GM20000 (cell line): ENCODE measurements around the gene NOP14.
"Not testable (repeated sequence)": the region's sequence is repeated elsewhere in the genome, so short reads cannot be mapped to it uniquely, and the experiment has no call there.

Experiments used
- DNase-seq: peaks from one replicate; pipeline ENCODE4 v3.0.0; 2012; ENCODE audit warnings: low spot score
- TF ChIP-seq, protein P1 (sequence below): IDR thresholded peaks from 2 replicates; pipeline ENCODE4 v1.5.1; 2012; ENCODE audit warnings: mild to moderate bottlenecking, control low read depth; ENCODE audit errors: extremely low read depth, missing control alignments

NOP14 gene

GRCh38 chr4:2948895-2949781 lies 14.1 kb downstream of the NOP14 start:
- DNase-seq, result no peak

DNA sequence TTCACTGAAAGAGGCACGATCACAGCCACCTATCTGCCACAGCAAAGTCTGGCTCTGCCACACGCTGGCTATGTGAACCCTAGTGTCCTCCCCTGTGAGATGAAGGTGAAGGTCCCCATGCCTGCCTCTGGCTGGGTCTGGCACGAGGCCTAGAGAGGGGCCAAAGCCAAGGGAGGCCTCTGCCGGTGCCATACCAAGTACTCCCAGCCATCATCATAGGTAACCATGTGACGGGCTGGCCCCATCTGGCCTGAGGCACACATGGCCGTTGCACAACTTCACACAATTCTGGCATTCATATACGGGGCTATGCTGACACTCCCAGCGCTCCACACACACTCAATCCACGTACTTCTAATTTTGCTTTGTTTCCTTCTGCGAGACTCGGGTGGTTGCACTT lies 15.3 kb downstream of the NOP14 start:
- TF ChIP-seq, protein P1, sequence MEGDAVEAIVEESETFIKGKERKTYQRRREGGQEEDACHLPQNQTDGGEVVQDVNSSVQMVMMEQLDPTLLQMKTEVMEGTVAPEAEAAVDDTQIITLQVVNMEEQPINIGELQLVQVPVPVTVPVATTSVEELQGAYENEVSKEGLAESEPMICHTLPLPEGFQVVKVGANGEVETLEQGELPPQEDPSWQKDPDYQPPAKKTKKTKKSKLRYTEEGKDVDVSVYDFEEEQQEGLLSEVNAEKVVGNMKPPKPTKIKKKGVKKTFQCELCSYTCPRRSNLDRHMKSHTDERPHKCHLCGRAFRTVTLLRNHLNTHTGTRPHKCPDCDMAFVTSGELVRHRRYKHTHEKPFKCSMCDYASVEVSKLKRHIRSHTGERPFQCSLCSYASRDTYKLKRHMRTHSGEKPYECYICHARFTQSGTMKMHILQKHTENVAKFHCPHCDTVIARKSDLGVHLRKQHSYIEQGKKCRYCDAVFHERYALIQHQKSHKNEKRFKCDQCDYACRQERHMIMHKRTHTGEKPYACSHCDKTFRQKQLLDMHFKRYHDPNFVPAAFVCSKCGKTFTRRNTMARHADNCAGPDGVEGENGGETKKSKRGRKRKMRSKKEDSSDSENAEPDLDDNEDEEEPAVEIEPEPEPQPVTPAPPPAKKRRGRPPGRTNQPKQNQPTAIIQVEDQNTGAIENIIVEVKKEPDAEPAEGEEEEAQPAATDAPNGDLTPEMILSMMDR, result no peak
- no peak for DNase-seq

More at GRCh38 chr4:2948895-2949781, 14.1 kb downstream of the NOP14 start:
- TF ChIP-seq, protein P1, result peak; percentile 26

DNA sequence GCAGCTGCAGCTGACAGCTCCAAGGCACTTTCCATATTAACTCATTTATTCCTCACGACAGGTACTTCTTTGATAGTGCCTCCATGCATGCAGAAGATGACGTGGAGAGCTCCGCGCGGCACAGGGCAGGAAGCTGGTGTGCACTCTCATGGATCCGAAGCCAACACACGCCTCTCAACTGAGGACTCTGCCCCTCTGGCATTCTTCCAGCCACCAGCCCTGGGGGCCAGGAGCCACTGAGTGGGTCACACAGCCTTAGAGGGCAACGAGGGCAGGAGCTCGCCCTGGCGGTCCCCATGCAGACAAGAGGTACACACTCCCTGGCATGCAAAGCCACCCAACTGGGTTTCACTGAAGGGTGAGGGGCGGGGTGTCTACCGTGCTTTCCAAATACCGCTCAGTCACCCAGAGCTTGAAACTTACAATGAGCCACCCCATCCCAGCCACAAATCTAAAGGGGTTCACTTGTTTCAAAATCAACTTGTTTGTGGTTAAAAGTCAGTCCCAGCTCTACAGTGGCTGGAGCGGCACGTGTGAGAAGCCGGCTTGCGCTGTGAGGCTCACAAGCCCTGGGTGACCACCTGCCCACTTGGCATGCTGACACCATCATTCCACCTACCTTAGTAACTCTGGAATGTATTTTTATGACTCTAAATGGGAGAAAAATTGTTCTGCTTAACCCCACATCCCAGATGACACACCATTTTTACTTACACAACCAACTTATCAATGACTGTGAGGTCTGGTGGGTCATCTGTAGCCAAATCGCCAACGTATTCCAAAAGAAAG lies 16.2 kb downstream of the NOP14 start:
- TF ChIP-seq, protein P1, result no peak
- no peak for DNase-seq

GRCh38 chr4:2945619-2946604 lies 17.3 kb downstream of the NOP14 start:
- not testable (repeated sequence) for DNase-seq

GRCh38 chr4:2944586-2945526 lies 18.4 kb downstream of the NOP14 start:
- TF ChIP-seq, protein P1, result no peak
- DNase-seq, result no peak

DNA sequence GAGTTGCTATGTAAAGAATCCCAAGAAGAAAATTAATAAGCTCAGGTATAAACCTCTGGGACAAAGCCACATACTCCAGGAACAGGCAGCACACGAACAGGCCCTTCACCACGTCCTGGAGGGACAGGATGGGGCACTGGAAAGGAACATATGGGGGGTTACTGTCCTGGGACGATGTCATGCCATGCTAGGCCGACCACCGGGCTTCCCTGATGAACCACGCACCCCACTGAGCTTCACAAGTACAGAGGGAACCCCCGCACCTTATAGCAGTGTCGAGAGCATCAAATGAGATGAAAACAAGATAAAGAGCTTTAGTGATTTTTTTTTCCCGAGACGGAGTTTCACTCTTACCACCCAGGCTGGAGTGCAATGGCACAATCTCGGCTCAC lies 19.1 kb downstream of the NOP14 start:
- TF ChIP-seq, protein P1, result no peak
- no peak for DNase-seq
